K562 (cell line): ENCODE measurements around the gene CSTF1. TPM values are rescaled to one million over a fixed set of nuclear protein-coding genes. Genes with fewer than 3 reads are reported as not detected.

Source experiments
- ATF6 ChIP-seq: sonication (generic); formaldehyde crosslinking; IDR thresholded peaks from 2 replicates; pipeline ENCODE4 v1.4.0; 2020; ENCODE audit warnings: mild to moderate bottlenecking, missing genetic modification reagents
- BACH1 ChIP-seq: fragments of 200-800 bp; sonication (Bioruptor generic); IDR thresholded peaks from 2 replicates; pipeline ENCODE4 v1.6.1; 2016; ENCODE audit warnings: missing genetic modification characterization, missing compliant biosample characterization
- CBX3 ChIP-seq, 2 experiments: IDR thresholded peaks; 1 replicate in 1 of 2; 2 replicates in 1 of 2; pipeline ENCODE4 v1.6.1; 2012; ENCODE audit warnings: inconsistent platforms in 2 of 2, low read length in 2 of 2, borderline replicate concordance in 1 of 2, control low read depth in 1 of 2
- CEBPB ChIP-seq: fragments of 450-650 bp; IDR thresholded peaks from 2 replicates; pipeline ENCODE4 v1.6.1; 2016; ENCODE audit warnings: missing genetic modification characterization, missing compliant biosample characterization
- COPS2 ChIP-seq: fragments of 450-650 bp; conservative IDR thresholded peaks from 2 replicates; pipeline ENCODE4 v1.6.1; 2016; ENCODE audit warnings: mild to moderate bottlenecking, moderate library complexity
- EGR1 ChIP-seq: fragments of 450-650 bp; conservative IDR thresholded peaks from 2 replicates; pipeline ENCODE4 v1.6.1; 2017; ENCODE audit warnings: mild to moderate bottlenecking
- FOSL1 ChIP-seq: fragments of 200-800 bp; sonication (Bioruptor generic); conservative IDR thresholded peaks from 2 replicates; pipeline ENCODE4 v1.6.1; 2016; ENCODE audit warnings: missing genetic modification characterization, missing compliant biosample characterization
- HNRNPLL ChIP-seq: fragments of 200-400 bp; formaldehyde crosslinking; IDR thresholded peaks from 2 replicates; pipeline ENCODE4 v1.6.1; 2017; ENCODE audit warnings: low read length, low read depth, mild to moderate bottlenecking; ENCODE audit not compliant: poor library complexity, severe bottlenecking
- ILK ChIP-seq: fragments of 450-650 bp; IDR thresholded peaks from 2 replicates; pipeline ENCODE4 v1.6.1; 2016; ENCODE audit warnings: missing genetic modification characterization, low read depth, mild to moderate bottlenecking, missing compliant biosample characterization, moderate library complexity, borderline replicate concordance
- KDM1A ChIP-seq, 2 experiments: fragments of 450-650 bp; IDR thresholded peaks; 2 replicates each; pipeline ENCODE4 v1.6.1; 2016; ENCODE audit warnings: mild to moderate bottlenecking in 2 of 2
- MIER1 ChIP-seq: fragments of 450-650 bp; IDR thresholded peaks from 2 replicates; pipeline ENCODE4 v1.6.1; 2016; ENCODE audit warnings: antibody characterized with exemption, mild to moderate bottlenecking, low read depth
- MTA1 ChIP-seq: fragments of 450-650 bp; IDR thresholded peaks from 2 replicates; pipeline ENCODE4 v1.6.1; 2017; ENCODE audit warnings: borderline replicate concordance
- NR2C2 ChIP-seq, 2 experiments: fragments of 200-800 bp in 1 of 2; sonication (Bioruptor generic) in 1 of 2; sonication (generic) in 1 of 2; formaldehyde crosslinking in 1 of 2; IDR thresholded peaks; 2 replicates each; pipeline versions ENCODE4 v1.6.1 to v1.8.0; 2016 to 2022; ENCODE audit warnings: mild to moderate bottlenecking in 1 of 2, missing compliant biosample characterization in 1 of 2, missing genetic modification characterization in 1 of 2, missing genetic modification reagents in 1 of 2
- POLR2A ChIP-seq: fragments of 450-650 bp; conservative IDR thresholded peaks from 2 replicates; pipeline ENCODE4 v1.6.1; 2016
- POLR2G ChIP-seq: fragments of 200-400 bp; formaldehyde crosslinking; IDR thresholded peaks from 2 replicates; pipeline ENCODE4 v1.6.1; 2017; ENCODE audit warnings: low read depth, mild to moderate bottlenecking, antibody characterized with exemption, low read length, moderate library complexity
- PPARD ChIP-seq: fragments of 250-450 bp; sonication (Bioruptor Pico); IDR thresholded peaks from 2 replicates; pipeline ENCODE4 v1.8.0; 2022; ENCODE audit warnings: inconsistent platforms, mild to moderate bottlenecking, moderate library complexity
- SMARCC2 ChIP-seq: fragments of 450-650 bp; IDR thresholded peaks from 2 replicates; pipeline ENCODE4 v1.6.1; 2017; ENCODE audit warnings: antibody characterized with exemption, moderate library complexity, mild to moderate bottlenecking, low read depth
- STAT5B ChIP-seq: fragments of 250-450 bp; sonication (Bioruptor Pico); IDR thresholded peaks from 2 replicates; pipeline ENCODE4 v1.8.0; 2021; ENCODE audit warnings: mild to moderate bottlenecking, inconsistent platforms
- ZNF121 ChIP-seq: sonication (generic); formaldehyde crosslinking; conservative IDR thresholded peaks from 2 replicates; pipeline ENCODE4 v1.8.0; 2022; ENCODE audit warnings: missing genetic modification reagents
- ZNF174 ChIP-seq: fragments of 250-450 bp; sonication (Bioruptor Pico); IDR thresholded peaks from 2 replicates; pipeline ENCODE4 v1.4.0; 2020; ENCODE audit warnings: mild to moderate bottlenecking
- ZNF224 ChIP-seq: sonication (generic); formaldehyde crosslinking; IDR thresholded peaks from 2 replicates; pipeline ENCODE4 v1.8.0; 2022; ENCODE audit warnings: mild to moderate bottlenecking, missing genetic modification reagents
- ZNF277 ChIP-seq: fragments of 250-450 bp; sonication (Bioruptor Pico); IDR thresholded peaks from 2 replicates; pipeline ENCODE4 v1.8.0; 2022; ENCODE audit warnings: inconsistent platforms, mild to moderate bottlenecking, moderate library complexity, borderline replicate concordance
- ZNF583 ChIP-seq: fragments of 250-450 bp; sonication (Bioruptor Pico); IDR thresholded peaks from 2 replicates; pipeline ENCODE4 v1.4.0; 2020
- ZNF740 ChIP-seq, 3 experiments: fragments of 200-800 bp in 1 of 3; sonication (Bioruptor generic) in 1 of 3; sonication (generic) in 1 of 3; formaldehyde crosslinking in 1 of 3; IDR thresholded peaks; 2 replicates each; pipeline versions ENCODE4 v1.6.1 to v1.8.0; 2016 to 2022; ENCODE audit warnings: mild to moderate bottlenecking in 2 of 3, missing compliant biosample characterization in 2 of 3, missing genetic modification characterization in 2 of 3, missing genetic modification reagents in 1 of 3
- ZNF764 ChIP-seq: fragments of 250-450 bp; sonication (Bioruptor Pico); IDR thresholded peaks from 2 replicates; pipeline ENCODE4 v1.4.0; 2020; ENCODE audit warnings: low read depth, mild to moderate bottlenecking, moderate library complexity
- ZNF79 ChIP-seq: fragments of 250-450 bp; sonication (Bioruptor Pico); IDR thresholded peaks from 2 replicates; pipeline ENCODE4 v1.4.0; 2020; ENCODE audit warnings: low read depth, mild to moderate bottlenecking, moderate library complexity
- polyA plus RNA-seq, 8 experiments: library from polyadenylated mRNA; depleted of rRNA in 4 of 8; stranded (reverse) in 5 of 8; unstranded in 3 of 8; fragments of >200 nt; fragmentation: Nextera tagmentation in 2 of 8; fragmentation: Illumina TruSeq in 1 of 8; extraction: Ambion mirVana in 2 of 8; extraction: Trizol in 1 of 8; gene quantifications; 2 replicates each; pipeline versions ENCODE4 v1.2.1 to v1.2.3, GENCODE V29; 2011 to 2014; ENCODE audit warnings: inconsistent platforms in 1 of 8, missing spikeins in 1 of 8
- total RNA-seq, 7 experiments: library from RNA; depleted of rRNA in 6 of 7; stranded (reverse); fragments of >200 nt in 6 of 7; fragmentation: Illumina TruSeq in 2 of 7; extraction: Trizol in 2 of 7; gene quantifications; 2 replicates each; pipeline versions ENCODE4 v1.2.1 to v1.2.3, GENCODE V29; 2011 to 2021; ENCODE audit warnings: low replicate concordance in 1 of 7

CSTF1 gene
- total and polyA plus RNA-seq, 9 of the 15 experiments (the other 6 are each of a cell fraction or from before 2014, with no cell fraction given) = 30.8 to 110 (median 53.4) TPM

GRCh38 chr20:56422824-56423189 is 30.4 kb downstream of the CSTF1 start (continued):
- TF ChIP-seq ATF6 (CRISPR knock-in tag) = 0 out of 2 replicates have a peak, but pooled peaks have one; percentile 53
- no peak for TF ChIP-seq PPARD (CRISPR knock-in tag)
- no peak for TF ChIP-seq ZNF583
- 0 out of 2 replicates have a peak, but pooled peaks have one; percentile 13 for TF ChIP-seq BACH1 (tag)
- peak; percentile 27; the same call in 1 of the 2 replicates for TF ChIP-seq FOSL1 (tag)
- TF ChIP-seq CBX3 (IDR thresholded peaks at IDR 0.05; ENCODE audit: borderline replicate concordance in 1 of 2, low read length in 2 of 2) = no peak
- TF ChIP-seq POLR2A = no peak
- TF ChIP-seq COPS2 = no peak
- TF ChIP-seq STAT5B (CRISPR knock-in tag) = no peak
- TF ChIP-seq HNRNPLL = no peak
- no peak for TF ChIP-seq MIER1
- TF ChIP-seq ZNF740 (CRISPR knock-in tag; IDR thresholded peaks at IDR 0.05) = no peak
- TF ChIP-seq ZNF740 (tag; IDR thresholded peaks at IDR 0.05) = no peak
- no peak for TF ChIP-seq CEBPB (tag)
- no peak for TF ChIP-seq ZNF121
- no peak for TF ChIP-seq ILK (tag)
- TF ChIP-seq ZNF79 (CRISPR knock-in tag) = no peak
- TF ChIP-seq ZNF764 (CRISPR knock-in tag) = no peak
- 0 out of 4 replicates have a peak, but pooled peaks of 1 of the 2 experiments have one; percentile 5 for TF ChIP-seq KDM1A (IDR thresholded peaks at IDR 0.05)
- TF ChIP-seq ZNF277 (CRISPR knock-in tag) = no peak
- TF ChIP-seq EGR1 = no peak
- no peak for TF ChIP-seq POLR2G
- TF ChIP-seq SMARCC2 = peak; percentile 32; the same call in 1 of the 2 replicates
- no peak for TF ChIP-seq ZNF224 (CRISPR knock-in tag)
- no peak for TF ChIP-seq ZNF174 (CRISPR knock-in tag)
- TF ChIP-seq NR2C2 (CRISPR knock-in tag; IDR thresholded peaks at IDR 0.05) = no peak
- peak; percentile 71 for TF ChIP-seq NR2C2 (tag; IDR thresholded peaks at IDR 0.05)
- no peak for TF ChIP-seq MTA1
